Measurements from ENCODE around the gene KRTAP4-11.
"Not testable (repeated sequence)": the region's sequence is repeated elsewhere in the genome, so short reads cannot be mapped to it uniquely, and the experiment has no call there.

GRCh38 chr17:41105347-41105746 lies 12.8 kb downstream of the KRTAP4-11 start, which contains the start of gene KRTAP4-9:
- TF ChIP-seq RARB (CRISPR knock-in tag; IDR thresholded peaks at IDR 0.05); CREB5 (CRISPR knock-in tag; IDR thresholded peaks at IDR 0.05; ENCODE audit: low read depth); ZNF8 (CRISPR knock-in tag; IDR thresholded peaks at IDR 0.05); SNAI2 (CRISPR knock-in tag; IDR thresholded peaks at IDR 0.05): not testable (repeated sequence)
